Glomerular visceral epithelial cell (primary cell): ENCODE data around the gene NCAPH2.

Source experiments
- DNase-seq: peaks from one replicate; pipeline ENCODE4 v3.0.0-alpha.2; 2016; ENCODE audit errors: extremely low spot score

Gene NCAPH2

GRCh38 chr22:50490531-50491308 is 17.3 kb upstream of the NCAPH2 start:
- no peak for DNase-seq

GRCh38 chr22:50497093-50497492 is 10.9 kb upstream of the NCAPH2 start:
- no peak for DNase-seq

- DNase-seq = peak; percentile 72
These were observed 9.6 kb upstream of the NCAPH2 start for GRCh38 chr22:50498322-50498890.

GRCh38 chr22:50500452-50500851 is 7.6 kb upstream of the NCAPH2 start:
- DNase-seq = no peak

DNA sequence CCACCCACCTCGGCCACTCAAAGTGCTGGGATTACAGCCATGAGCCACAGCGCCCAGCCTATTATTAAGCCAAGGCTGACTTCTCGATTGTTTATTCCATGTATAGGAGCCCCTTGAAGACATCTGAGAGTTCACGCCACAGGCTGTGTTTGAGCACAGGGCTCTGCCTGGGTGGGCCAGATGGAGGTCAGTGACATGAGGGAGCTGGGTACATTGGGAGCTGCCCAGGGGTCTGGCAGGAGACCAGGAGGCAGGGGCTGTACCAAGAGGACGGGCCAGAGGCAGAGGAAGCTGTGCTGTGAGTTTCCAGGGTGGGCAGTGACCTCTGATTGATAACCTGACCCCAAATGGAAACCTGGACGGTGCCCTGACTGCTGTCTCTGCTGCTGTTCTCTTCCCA is 5.9 kb upstream of the NCAPH2 start:
- DNase-seq = no peak

DNA sequence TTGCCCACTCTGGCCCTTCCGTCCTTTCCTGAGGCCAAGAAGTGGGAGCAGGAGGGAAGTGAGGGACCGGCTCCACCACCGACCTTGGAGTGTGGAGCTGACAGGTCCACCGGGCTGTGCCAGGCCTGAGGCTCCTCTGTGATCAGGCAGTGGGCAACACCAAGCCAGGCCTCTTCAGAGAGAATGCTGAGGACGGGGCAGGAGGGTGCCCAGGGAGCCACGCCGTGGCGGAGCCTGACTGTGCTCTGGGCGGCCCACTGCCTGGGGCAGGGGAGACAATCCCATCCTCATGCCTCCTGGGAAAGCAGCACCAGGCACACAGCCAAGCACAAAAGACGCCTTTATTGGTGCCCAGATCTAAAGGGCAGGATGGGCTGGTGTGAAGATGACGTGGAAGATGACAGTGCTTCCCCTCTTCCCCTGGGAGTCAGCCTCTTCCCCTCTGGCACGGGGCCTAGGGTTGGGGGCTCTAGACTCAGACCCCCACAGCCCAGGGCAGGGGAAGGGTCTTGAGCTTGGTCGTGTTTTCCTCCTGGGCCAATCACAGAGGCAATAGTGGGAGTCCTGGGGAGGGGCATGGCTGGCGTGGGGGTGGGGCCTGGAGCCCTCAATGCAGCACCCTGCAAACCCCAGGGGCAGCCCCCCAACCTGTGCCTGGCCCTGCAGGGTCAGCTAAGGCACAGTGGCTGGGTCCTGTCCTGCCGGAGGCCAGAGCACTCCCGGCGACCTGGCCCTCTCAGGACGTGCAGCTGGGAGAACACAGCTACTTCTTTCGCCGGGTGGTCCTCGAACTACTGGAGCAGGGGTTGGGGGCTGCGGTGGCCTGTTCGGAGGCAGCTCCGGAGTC is 5.2 kb upstream of the NCAPH2 start:
- DNase-seq = no peak

DNA sequence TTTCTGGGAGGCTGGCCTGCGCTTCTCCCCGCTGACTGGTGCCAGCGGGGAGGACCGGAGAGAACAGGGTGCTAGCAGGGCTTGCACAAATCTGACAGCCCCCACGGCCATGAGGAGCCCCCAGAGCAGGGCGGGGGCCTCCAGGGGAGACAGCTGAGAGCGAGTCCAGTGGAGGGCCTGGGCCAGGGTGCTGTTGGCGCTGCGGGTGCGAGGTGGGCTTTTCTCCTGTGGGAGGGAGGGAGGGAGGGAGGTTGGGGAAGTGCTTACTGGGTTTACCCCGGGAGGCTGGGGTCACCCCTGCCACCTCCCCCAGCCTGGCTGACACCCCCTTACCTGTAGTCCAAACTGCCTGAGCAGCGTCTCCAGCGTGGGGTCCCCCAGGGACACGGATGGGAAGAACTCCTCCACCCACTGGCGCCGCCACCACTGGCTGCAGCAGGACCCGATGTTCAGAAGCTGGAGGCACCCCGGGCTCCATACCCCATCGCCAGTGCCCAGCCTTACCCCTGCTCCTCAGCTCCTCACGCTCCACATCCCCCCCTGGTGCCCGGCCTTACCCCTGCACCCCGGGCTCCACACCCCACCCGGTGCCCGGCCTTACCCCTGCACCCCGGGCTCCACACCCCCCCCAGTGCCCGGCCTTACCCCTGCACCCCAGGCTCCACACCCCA is 4.4 kb upstream of the NCAPH2 start:
- DNase-seq = no peak

GRCh38 chr22:50504369-50505211 is 3.4 kb upstream of the NCAPH2 start:
- no peak for DNase-seq

- DNase-seq = no peak
These were observed 2.7 kb upstream of the NCAPH2 start for GRCh38 chr22:50505276-50505775.

- DNase-seq = no peak
These were observed 2.0 kb upstream of the NCAPH2 start for GRCh38 chr22:50505776-50506610.

DNA sequence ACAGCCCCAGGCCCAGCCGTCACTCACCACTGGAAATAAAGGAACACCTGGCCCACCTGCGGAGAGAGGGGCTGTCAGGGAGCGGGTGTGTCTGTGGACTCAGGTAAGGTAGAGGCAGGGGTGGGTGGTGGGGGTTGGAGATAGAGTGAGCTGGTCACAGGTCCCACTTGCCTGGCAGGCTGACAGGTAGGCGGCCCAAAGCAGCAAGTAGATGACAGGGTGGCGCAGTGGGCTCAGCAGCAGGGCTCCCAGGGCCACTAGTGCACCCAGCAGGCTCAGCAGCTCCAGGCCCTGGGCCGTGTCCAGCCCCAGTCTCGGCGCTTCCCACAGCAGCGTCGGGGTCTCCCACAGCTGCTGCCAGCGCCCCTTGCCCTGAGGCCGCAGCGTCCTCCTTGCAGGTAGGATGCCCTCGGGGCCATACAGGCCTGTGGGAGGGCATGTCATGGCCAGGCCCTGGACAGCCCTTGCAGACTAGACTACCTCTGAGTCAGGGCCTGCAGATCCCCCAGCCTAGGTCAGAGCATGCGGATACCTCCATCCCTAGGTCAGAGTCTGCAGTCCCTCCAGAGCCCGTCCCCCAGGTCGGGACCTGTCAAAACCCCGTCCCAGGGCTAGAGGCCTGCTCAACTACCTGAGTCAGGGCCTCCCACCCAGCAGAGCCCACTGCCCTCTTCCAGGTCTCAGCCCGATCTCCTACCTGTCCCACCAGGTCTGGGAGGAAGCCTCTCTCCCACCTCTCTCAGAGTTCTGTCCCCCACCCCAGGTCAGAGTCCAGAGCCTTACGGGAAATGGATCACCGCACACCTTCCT is 1.2 kb upstream of the NCAPH2 start:
- DNase-seq = no peak

- DNase-seq = no peak
These were observed 518 bp upstream of the NCAPH2 start, which contains the start of gene LMF2 for GRCh38 chr22:50507421-50507990. Gene LMF2, minus strand, starts transcription at chr22:50507702. Its CDS starts 27 bp downstream, at chr22:50507675.

DNA sequence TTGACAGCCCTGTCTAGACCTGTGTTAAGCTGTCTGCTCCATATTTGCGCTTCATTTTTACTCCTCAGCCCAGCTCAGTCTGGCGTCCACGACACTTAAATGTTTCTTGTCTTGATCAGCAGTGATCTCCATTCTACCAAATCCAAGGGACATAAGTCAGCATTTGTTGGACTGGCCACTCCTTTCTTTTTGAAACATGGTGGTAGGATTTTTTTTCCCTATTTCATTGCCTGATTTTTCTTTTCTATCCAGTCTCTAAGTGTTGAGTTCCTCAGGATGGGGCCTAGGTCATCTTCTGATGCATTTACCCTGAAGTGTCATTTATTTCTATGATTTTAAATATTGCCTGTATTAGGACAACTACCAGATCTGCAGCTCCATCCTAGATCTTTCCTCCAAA is 873 bp downstream of the NCAPH2 start:
- no peak for DNase-seq

- DNase-seq = no peak
These were observed 5.2 kb downstream of the NCAPH2 start for GRCh38 chr22:50513175-50513574.

DNA sequence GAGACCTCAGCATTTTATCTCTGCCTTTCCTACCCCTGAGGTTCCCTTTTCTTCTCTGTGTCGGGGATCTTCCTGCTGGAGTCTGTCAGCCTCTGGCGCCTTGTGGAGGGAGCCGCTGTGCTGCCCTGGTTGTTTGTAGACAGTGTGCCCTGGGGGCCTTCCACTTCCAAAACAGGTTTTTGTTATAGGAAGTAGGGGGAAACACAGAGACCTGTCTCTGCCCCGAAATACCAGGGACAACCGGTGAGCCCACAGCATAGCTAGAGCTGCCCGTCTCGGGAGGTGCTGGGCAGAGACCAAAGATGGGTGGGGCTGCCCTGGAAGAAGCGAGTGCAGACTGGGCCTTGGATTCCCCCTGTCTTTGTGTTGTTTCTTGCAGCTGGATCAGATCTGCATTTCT is 8.0 kb downstream of the NCAPH2 start:
- no peak for DNase-seq

GRCh38 chr22:50516891-50517290 is 8.9 kb downstream of the NCAPH2 start:
- no peak for DNase-seq

DNA sequence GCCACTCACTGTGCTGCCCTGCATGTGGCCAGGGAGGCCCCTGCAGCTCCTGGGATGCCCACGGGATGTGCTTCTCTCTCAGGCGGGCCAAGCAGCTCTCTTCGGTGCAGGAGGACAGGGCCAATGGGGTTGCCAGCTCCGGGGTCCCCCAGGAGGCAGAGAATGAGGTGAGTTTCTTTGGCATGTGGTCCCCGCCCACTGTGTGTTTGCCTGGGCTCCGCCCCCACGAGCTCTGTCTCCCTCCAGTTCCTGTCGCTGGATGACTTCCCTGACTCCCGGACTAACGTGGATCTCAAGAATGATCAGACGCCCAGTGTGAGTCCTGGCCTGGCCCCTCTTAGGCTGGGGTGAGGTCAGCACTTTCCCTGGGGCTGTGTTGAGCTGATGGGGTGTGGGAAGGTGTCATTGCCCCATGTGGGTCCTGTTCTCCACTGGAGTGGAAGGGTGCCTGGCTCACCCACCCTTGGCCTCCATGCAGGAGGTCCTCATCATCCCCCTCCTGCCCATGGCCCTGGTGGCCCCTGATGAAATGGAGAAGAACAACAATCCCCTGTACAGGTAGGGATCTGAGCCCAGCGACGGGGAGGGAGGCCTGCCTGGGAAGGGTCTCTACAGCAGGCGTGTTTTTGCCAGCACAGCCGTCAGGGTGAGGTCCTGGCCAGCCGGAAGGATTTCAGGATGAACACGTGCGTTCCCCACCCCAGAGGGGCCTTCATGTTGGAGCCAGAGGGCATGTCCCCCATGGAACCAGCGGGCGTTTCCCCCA is 9.7 kb downstream of the NCAPH2 start:
- DNase-seq = no peak

GRCh38 chr22:50518606-50519005 is 10.6 kb downstream of the NCAPH2 start:
- DNase-seq = no peak
